AG09319 (cell line): Measurements from ENCODE around the gene MYBL2.

ENCODE experiments used
- DNase-seq: peaks from one replicate; pipeline ENCODE4 v3.0.0-alpha.2; 2010; ENCODE audit warnings: low read depth; ENCODE audit errors: extremely low read depth
- TF ChIP-seq, protein P1 (sequence below): IDR thresholded peaks from 2 replicates; pipeline ENCODE4 v1.5.1; 2011; ENCODE audit warnings: low read depth, mild to moderate bottlenecking, inconsistent platforms, low read length, moderate library complexity

MYBL2 gene

GRCh38 chr20:43765916-43766315, 99.0 kb downstream of the MYBL2 start:
- no peak for DNase-seq
- TF ChIP-seq, protein P1, sequence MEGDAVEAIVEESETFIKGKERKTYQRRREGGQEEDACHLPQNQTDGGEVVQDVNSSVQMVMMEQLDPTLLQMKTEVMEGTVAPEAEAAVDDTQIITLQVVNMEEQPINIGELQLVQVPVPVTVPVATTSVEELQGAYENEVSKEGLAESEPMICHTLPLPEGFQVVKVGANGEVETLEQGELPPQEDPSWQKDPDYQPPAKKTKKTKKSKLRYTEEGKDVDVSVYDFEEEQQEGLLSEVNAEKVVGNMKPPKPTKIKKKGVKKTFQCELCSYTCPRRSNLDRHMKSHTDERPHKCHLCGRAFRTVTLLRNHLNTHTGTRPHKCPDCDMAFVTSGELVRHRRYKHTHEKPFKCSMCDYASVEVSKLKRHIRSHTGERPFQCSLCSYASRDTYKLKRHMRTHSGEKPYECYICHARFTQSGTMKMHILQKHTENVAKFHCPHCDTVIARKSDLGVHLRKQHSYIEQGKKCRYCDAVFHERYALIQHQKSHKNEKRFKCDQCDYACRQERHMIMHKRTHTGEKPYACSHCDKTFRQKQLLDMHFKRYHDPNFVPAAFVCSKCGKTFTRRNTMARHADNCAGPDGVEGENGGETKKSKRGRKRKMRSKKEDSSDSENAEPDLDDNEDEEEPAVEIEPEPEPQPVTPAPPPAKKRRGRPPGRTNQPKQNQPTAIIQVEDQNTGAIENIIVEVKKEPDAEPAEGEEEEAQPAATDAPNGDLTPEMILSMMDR: no peak
